Right ventricle myocardium superior (tissue), 1 donor: ENCODE data around the gene LRRC72. TPM values are rescaled to one million over a fixed set of nuclear protein-coding genes. Genes with fewer than 3 reads are reported as not detected.
"Not testable (repeated sequence)": the region's sequence is repeated elsewhere in the genome, so short reads cannot be mapped to it uniquely, and the experiment has no call there.

Experiments
- ATAC-seq: fragments of 200-7000 bp; cut with Tn5 transposase; one replicate; pipeline ENCODE4 v1.9.1; 2020; ENCODE audit warnings: mild to moderate bottlenecking; ENCODE audit not compliant: poor library complexity
- DNase-seq: peaks from one replicate; pipeline ENCODE4 v3.0.0-alpha.2; 2020
- intact Hi-C: fragments of 100-400 bp; cut with DNase I; formaldehyde crosslinking; loops from one replicate; pipeline ENCODE4 v1.11.2; 2022
- total RNA-seq: library from RNA; stranded (reverse); fragmentation: NEBNext Ultra II Directional; extraction: Animal tissue kit (Norgen Biotek cat#: 25700); gene quantifications from one replicate; pipeline ENCODE4 v1.2.1, GENCODE V29; 2021
- donor health status: DM: no; HTN: yes; CAD: no; lungs with severe emphysema.

The LRRC72 gene
- total RNA-seq, 1 donor from 2014 or later: not detected

DNA sequence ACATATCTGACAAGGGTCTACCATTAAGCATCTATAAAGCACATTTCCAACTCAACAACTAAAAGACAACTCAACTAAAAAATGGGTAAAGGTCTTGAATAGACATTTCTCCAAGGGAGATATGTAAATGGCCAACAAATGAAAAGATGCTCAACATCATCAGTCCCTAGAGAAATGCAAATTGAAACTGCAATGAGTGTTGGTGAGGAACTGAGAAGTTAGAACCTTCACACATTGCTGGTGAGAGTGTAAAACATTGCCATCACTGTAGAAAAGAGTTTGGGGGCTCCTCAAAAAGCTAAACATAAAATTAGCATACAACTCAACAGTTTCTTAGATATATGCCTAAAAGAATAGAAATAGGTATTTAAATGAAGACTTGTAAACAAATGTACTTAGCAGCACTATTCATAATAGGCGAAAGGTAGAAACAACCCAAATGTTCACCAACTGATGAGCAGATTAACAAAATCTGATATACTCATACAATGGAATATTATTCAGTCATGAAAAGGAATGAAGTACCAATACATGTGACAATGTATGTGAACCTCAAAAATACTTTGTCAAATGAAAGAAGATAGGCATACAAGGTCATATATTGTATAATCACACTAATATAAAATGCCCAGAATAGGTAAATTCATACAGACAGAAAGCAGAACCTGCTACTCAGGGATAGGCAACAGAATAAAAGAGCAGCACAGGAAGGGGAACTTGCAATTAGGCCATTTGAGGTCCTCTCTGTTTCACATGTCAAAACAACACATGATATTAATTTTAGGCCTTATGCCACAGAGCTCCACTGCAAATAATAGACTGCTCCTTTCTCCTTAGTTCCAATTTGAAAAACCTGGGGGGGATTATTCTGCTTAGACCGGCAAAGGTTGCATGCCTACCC is 10.6 kb upstream of the LRRC72 start:
- ATAC-seq (no peak), DNase-seq (no peak)
- intact Hi-C loops: no loop called here

DNA sequence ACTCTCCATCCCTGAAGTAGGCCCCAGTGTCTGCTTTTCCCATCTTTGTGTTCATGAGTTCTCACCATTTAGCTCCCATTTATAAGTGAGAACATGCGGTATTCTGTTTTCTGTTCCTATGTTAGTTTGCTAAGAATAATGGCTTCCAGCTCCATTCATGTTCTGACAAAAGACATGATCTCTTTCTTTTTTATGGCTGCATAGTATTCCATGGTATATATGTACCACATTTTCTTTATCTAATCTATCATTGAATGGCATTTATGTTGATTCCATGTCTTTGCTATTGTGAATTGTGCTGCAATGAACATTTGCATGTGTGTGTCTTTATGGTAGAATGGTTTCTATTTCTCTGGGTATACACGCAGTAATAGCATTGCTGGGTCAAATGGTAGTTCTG is 6.6 kb upstream of the LRRC72 start:
- ATAC-seq, DNase-seq, intact Hi-C loops: not testable (repeated sequence)

DNA sequence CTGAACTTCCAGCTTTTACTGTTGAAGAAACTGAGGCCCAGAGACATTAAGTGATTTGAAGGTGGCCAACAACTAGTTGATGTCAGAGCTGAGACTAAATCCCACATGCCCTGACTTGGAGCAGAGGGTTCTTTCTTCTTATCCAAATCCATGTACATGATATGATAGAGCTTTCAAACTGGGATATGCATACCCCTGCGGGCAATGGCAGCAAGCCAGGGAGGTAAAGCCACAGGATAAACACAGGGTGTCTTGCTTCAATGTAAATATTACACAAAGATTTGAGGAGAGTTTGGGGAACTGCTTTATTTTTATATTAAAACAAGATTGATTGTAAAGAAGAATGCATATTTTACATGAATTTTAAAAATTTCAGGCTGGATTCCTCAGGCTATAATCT is 2.3 kb upstream of the LRRC72 start:
- ATAC-seq: no peak
- intact Hi-C loops: no loop called here
- no peak for DNase-seq

DNA sequence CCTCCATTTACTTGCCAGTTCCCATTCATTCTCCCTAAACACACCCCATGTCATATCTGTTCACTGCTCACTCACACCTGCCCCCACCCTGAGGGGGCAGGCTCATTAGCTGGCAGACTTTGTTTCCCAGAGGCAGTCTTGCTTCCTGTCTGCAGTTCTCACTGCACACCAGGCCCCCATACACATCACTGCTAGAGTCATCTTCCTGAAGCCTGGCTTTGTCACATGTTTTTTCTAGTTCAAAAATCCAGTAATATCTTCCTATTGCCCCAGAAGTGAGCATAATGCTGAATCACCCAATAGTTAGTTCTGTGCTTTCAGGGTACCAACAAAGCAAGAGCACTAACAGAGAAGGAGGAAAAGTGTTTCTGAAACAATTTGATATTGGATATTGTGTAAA is 1.9 kb downstream of the LRRC72 start:
- ATAC-seq: no peak
- DNase-seq: no peak
- intact Hi-C loops: no loop called here

DNA sequence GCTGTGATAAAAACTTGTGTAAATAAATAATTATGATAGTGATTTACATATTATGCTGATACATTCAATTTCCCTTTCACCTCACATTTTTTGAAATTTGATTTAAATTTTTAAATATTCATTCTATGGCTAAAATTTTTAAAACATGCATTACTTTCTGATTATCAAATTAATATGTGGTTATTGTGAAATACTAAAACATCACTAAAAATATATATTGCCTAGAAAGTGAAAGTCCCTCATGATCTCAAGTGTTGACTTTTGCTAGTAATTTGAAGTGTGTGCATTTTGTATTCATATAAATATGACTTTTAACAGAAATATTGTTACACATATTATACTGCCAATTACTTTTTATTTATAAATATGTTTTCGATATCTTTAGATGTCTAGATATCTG is 3.1 kb downstream of the LRRC72 start:
- DNase-seq (no peak), ATAC-seq (no peak)
- intact Hi-C loops: no loop called here

DNA sequence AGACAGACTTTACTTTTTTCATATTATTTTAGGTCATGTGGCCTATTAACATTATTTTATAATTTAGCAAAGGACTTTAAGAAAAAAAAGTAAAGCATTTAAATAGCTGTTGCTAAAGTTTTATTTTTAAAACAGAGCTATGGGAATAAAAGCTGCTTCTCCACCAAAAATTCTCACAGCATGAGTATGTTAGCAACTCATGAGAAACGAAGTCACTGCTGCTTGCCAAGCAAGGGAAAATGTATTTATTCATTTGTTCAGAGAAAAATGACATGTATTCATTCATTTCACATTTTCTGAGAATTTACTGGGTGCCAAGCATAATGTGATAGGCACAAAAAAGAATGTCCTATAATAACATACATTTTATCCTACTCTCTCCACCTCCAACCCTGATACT is 5.1 kb downstream of the LRRC72 start:
- intact Hi-C loops: no loop called here
- no peak for ATAC-seq

DNA sequence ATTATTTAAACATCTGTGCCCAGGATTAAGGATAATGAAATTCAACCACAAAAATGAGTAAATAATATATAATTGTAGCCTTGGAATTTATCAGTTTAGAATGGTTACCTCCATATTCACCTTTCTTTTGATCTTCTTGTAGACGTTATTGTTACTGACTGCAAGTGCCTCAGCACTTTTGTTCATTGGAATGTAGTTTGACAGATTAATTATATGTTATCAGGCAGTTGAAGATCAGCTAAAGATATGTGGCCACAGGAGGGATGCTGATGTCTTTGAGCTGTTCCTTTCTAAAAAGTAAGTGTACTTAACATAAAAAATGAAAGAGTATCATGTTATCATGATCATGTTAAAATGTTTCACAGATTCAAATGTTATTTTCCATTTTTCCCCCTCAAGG is 5.6 kb downstream of the LRRC72 start:
- DNase-seq (no peak), ATAC-seq (no peak)
- intact Hi-C loops: no loop called here

More for the DNA sequence above, 5.1 kb downstream of the LRRC72 start:
- no peak for DNase-seq

DNA sequence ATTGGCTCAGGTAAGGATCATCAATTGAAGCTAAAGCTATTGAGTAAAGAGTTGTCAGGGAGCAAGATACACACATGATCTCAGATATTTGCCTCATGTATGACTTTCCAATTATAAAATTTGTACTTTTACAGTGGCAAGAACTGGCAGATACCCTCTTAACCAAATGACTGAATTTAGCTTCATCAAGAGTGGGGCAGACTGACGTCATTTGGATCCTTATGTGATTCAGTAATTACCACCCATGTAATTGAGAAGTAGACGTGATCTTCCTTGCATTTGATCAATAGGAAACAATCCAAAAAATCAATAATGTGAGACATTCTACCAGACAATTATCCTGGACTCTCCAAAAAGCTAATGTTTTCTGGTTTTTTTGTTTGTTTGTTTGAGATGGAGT is 8.9 kb downstream of the LRRC72 start:
- ATAC-seq (no peak), DNase-seq (no peak)

DNA sequence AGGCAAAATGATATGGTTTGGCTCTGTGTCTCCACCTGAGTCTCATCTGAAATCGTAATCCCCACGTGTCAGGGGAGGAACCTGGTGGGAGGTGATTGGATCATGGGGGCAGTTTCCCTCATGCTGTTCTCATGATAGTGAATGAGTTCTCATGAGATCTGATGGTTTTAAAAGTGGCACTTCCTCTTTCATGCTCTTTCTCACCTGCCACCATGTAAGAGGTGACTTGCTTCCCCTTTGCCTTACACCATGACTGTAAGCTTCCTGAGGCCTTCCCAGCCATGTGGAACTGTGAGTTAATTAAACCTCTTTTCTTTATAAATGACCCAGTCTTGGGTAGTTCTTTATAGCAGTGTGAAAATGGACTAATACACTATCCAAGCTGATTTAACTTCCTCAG is 13.9 kb downstream of the LRRC72 start:
- DNase-seq, ATAC-seq, intact Hi-C loops: not testable (repeated sequence)

More for the DNA sequence above, 8.9 kb downstream of the LRRC72 start:
- intact Hi-C loops: no loop called here

DNA sequence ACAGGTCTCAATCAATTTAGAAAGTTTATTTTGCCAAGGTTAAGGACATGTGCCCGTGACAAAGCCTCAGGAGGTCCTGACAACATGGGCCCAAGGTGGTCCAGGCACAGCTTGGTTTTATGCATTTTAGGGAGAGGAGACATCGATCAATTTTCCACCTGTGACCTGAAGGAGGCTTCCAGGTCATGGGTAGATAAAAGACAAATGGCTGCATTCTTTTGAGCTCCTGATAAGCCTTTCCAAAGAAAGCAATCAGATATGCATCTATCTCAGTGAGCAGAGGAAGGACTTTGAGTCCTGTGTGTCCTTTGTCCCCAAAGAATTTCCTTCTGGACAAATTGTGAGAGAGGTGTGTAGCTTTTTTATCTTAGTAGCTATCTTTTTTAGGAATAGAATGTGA is 15.8 kb downstream of the LRRC72 start:
- intact Hi-C loops: no loop called here
- ATAC-seq: no peak
- no peak for DNase-seq

DNA sequence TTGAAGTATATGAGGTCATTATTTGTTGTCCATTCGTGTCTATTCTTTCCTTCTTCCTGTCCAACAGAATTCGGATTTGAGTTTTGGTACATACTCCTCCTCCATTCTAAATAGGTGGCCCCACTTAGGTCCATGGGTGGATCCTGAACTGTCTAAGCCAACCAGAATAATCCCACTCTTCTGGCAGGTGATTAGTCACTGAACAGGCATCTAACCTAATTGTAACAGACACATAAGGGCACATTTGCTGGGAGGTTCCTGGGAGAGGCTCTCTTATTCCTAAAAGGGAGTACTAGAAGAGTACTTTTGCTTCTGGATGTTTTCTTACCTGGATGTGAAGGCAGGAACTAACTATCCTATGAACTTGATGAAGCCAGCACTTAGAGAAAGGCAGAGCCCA is 16.8 kb downstream of the LRRC72 start:
- DNase-seq (no peak), ATAC-seq (no peak)
- intact Hi-C loops: no loop called here

DNA sequence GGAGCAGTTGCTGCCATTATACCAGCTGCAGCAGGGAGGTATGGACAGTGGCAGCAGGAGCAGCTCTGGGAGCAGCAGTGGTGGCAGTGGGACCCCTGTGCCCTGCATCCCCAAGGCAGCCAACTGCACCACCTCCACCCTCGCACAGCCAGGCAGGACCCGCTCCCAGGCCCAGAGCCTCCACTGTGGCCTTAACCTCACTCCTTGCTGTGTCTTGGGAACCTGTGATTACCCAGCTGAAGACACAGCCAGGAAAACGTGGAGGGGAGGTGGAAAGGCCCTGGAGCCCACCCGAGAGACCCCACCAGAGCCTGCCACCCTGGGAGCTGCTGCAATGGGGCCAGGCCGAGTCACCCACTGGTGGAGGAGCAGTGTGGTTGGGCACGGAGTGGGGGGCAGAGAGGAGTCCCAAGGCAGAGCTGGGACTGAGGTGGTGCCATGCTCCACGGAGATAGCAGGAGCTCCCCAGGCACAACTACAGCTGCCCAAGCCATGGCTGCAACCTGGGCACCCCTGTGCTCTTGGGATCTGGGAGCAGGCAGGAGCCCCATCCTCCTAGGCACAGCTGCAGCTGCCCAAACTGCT is 20.4 kb downstream of the LRRC72 start:
- DNase-seq (no peak), ATAC-seq (no peak)
- intact Hi-C loops: no loop called here

DNA sequence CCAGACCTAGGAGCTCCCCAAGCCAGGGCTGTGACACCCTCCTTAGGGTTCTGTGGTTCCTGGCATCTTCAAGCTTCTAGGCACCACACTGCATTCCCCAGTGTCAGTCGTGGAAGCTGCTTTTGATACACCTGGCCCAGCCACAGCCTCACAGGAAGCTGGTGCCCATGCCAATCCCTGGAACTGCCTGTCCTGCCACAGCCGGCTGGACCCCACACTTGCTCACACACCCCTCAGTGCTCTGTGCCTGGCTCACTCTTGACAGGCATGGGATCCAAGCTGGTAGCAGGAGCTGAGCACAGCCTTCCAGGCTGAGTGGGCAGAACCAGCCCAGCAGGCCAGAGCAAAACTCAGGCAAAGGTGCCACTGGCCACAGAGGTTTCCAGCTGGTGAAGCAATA is 21.8 kb downstream of the LRRC72 start:
- intact Hi-C loops: no loop called here
- ATAC-seq (no peak), DNase-seq (no peak)

DNA sequence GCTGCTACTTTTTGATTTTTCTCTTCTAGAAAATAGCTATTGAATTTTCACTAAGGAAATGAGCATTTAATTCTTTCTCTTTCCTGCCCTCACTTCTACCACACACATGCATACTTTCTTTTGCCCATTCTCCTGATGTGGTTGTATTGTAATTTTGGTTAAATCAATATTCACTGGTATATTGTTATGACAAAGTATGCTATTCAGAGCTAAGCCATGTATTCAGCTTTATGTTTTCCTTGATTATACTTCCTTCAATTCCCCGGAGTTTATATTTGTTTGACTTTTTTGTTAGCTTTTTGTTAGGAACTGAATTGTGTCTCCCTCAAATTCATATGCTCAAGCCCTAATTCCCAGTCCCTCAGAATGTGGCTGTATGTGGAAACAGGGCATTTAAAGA is 24.0 kb downstream of the LRRC72 start:
- ATAC-seq: no peak
- intact Hi-C loops: no loop called here
- no peak for DNase-seq

DNA sequence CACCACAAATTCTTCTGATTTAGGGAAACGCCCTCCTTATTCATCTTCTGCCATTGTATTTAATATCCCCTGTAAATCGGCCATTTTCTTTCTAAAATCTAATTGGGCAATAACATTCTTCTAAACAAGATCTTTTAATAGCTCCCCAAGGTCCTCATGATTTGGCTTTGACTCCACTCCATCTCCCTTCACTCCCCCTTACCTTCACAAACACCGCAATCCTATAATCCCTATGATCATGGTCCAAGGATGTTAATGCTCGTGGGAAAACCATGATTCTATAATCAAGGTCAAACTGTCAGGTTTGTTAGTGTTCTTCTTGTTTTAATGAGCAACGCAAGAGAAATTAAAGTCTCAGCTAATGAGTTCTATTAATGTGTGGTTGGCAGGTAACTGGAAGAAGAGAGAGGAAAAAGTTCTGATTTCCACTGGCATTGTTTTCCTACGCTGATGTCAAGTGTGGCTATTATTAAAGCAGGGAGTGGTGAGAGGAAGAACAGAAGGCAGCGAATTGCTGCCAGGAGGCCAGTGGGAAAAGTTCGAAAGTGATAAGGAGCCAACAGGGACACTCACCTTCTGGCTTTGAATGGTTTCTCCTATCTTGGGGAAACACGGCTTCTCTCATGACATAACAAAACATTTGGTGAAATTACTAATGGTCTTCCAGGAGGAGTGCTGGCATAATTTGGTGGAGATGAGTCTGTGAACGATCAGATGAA is 28.1 kb downstream of the LRRC72 start:
- DNase-seq (no peak), ATAC-seq (peak; percentile 97)
- intact Hi-C loops: no loop called here

DNA sequence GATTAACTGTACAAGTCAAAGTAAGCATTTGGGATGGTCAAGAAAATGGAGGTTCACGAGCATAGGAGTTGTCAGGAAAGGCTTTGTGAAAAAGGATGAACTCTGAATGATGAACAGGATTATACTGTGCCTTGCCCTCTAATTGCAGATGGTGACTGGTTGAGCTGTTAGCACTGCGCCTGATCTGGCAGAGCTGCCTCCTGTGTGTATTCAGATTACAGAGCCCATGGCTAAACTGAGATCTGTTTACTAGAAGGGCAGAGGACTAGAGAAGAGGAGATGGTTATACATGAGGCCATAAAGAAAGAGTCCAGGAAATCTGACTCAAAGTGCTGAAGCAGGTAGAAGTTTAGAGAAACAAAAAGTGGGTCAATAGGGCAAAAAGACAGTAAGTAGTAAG is 29.7 kb downstream of the LRRC72 start:
- intact Hi-C loops: no loop called here
- no peak for ATAC-seq

DNA sequence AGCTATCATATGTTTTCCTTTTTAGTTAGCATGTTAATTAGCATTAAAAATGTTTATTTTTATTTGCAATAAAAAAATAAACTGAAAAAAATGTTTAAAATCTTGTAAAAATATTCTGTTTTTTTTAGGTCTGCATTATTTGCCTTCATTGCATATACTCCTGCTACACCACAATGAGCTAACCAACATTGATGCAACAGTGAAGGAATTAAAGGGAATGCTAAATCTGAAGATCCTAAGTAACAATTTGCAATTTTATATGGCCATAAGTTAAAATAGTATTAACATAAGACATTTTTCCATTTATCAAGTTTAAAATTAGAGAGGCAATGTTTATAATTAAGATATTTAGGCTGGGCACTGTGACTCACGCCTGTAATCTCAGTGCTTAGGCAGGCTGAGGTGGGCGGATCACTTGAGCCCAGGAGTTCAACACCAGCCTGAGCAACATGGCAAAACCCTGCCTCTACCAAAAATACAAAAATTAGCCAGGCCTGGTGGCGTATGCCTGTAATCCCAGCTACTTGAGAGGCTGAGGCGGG is 32.2 kb downstream of the LRRC72 start:
- intact Hi-C loops: no loop called here
- no peak for DNase-seq
- no peak for ATAC-seq

More for the DNA sequence above, 29.7 kb downstream of the LRRC72 start:
- DNase-seq: no peak

DNA sequence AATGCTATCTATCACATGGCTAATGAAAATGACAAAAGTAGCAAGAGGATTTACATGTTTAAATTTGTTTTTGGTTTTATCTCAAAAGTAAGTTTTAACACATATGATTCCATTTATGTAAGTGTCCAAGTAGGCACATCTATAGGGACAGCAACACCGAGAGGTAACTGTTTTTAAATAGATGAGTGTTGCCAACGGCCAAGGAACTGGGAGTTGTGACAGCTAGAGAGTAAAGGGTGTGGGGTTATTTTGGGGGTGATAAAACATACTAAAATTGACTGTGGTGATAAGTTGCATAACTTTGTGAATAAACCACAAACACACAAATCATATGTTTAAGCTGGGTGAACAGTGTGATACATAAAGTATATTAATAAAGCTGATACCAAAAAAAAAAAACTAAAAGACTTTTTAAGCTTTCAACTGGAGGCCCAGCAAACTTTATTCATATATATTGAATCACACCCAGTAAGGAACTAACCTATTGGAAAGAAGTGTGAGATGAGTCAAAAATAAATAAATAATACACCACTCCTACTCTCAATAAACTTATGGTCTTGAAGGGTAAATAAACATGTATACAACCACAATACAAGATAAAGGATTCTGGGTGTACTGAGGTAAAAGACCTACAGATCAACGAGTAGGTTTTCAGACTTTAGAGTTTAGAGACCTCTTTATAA is 33.0 kb downstream of the LRRC72 start:
- ATAC-seq: no peak

DNA sequence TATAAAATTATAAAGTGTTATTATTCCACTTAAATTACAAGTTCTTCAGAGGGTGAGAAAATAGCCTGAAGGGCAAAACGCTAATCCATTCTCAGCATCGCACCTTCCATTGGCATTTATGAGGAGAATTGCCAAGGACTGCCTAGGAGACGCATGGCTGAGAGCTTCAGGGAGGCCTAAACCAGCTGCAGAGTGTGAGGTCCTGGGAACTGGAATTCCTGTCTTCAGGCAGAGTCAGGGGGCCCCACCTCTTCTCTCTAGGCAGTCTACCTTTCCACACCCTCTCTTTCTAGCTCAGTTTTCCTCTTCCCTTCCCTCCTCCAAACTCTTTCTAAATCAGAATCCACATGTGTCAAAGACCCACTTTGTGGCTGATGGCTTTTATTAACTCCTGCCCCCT is 35.3 kb downstream of the LRRC72 start:
- intact Hi-C loops: loop anchor here (5.0 to 10.0 kb wide), 2 partner anchors 130 to 447 kb away; no protein-coding TSS in a partner anchor
- DNase-seq: no peak

More for the DNA sequence above, 33.0 kb downstream of the LRRC72 start:
- intact Hi-C loops: loop anchor here (5.0 to 10.0 kb wide), 2 partner anchors 127 to 445 kb away; no protein-coding TSS in a partner anchor
- DNase-seq: no peak

More for the DNA sequence above, 35.3 kb downstream of the LRRC72 start:
- no peak for ATAC-seq
